Measurements from ENCODE around the gene BBS7. TPM values are rescaled to one million over a fixed set of nuclear protein-coding genes. Genes with fewer than 3 reads are reported as not detected.

The BBS7 gene
- total and polyA plus RNA-seq, 10 of the 15 experiments (the other 5 are each of a cell fraction or from before 2014, with no cell fraction given) = 5.2 to 15.2 (median 9.0) TPM

DNA sequence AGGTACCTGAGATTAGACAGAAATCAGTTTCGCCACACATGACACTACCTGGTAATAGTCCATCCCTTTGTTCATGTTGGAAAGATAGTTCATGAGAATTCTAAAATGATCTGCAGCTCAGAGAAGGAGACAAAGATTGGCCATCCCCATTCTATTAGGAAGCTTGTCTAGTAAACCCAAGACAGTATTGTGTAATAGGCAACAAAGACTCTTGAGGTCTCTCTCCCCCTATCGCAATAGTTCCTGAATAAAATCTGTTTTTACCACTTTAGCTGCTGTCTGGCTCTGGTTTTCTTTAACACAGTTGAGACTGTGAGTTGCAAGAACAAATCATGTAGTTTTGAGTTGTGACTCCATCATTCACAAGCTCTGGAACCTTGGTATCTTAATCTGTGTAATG lies 14.8 kb upstream of the BBS7 start:
- intact Hi-C loops (cut with micrococcal nuclease; ENCODE audit: unreplicated experiment) = no loop called here
- DNase-seq (ENCODE audit: low read depth, low spot score) (no peak), ATAC-seq (no peak), FAIRE-seq (no peak)
- H3K4me1 ChIP-seq (ENCODE audit: control insufficient read depth, insufficient read depth, low read length) = no peaks in the 10 kb centered on the region
- no peaks in the 10 kb centered on the region for H3K27me3 ChIP-seq (replicated peaks in 1 of 2; ENCODE audit: control insufficient read depth in 2 of 2, insufficient read depth in 2 of 2, low read length in 1 of 2)
- CTCF ChIA-PET = interaction anchor here (2.5 kb wide), 1 partner anchor 15 kb away, joined by 15 read pairs; no protein-coding TSS in a partner anchor
- no peaks in the 10 kb centered on the region for H3K36me3 ChIP-seq (ENCODE audit: control insufficient read depth in 2 of 2, insufficient read depth in 2 of 2, low read length in 1 of 2)
- H2AFZ ChIP-seq (ENCODE audit: control insufficient read depth, low read depth, low read length) = no peak overlapping the region
- WGBS (ENCODE audit: insufficient coverage, insufficient replicate concordance, low lambda C conversion rate, missing lambda C conversion rate) = 74% methylated on average over 2 of the region's 2 CpGs
- POLR2A ChIA-PET = no interaction called here
- BruUV-seq (replicated peaks) = no TSS peak
- no peak overlapping the region for H3K4me2 ChIP-seq (ENCODE audit: control insufficient read depth, insufficient read depth)
- no peak overlapping the region for H3K27ac ChIP-seq (ENCODE audit: control insufficient read depth, insufficient read depth)
- no peaks in the 10 kb centered on the region for H3K9me3 ChIP-seq (replicated peaks; ENCODE audit: control insufficient read depth, insufficient read depth, low read length)
- no peak overlapping the region for H3K9ac ChIP-seq (ENCODE audit: control insufficient read depth, insufficient read depth, low read length)
- H3K4me3 ChIP-seq = no peak overlapping the region
- H4K20me1 ChIP-seq (ENCODE audit: control insufficient read depth, insufficient read depth) = no peaks in the 10 kb centered on the region
- H3K79me2 ChIP-seq (ENCODE audit: control insufficient read depth, insufficient read depth, low read length) = no peaks in the 10 kb centered on the region
- SMC1A ChIA-PET (ENCODE audit: uncharacterized antibody, unreplicated experiment) = no interaction called here
- RAD21 ChIA-PET (ENCODE audit: unreplicated experiment) = interaction anchor here (0.5 kb wide), 1 partner anchor 10 kb away, joined by 4 read pairs; no protein-coding TSS in a partner anchor
- in situ Hi-C loops (cut with MboI) = no loop called here
- TF ChIP-seq, protein P1, sequence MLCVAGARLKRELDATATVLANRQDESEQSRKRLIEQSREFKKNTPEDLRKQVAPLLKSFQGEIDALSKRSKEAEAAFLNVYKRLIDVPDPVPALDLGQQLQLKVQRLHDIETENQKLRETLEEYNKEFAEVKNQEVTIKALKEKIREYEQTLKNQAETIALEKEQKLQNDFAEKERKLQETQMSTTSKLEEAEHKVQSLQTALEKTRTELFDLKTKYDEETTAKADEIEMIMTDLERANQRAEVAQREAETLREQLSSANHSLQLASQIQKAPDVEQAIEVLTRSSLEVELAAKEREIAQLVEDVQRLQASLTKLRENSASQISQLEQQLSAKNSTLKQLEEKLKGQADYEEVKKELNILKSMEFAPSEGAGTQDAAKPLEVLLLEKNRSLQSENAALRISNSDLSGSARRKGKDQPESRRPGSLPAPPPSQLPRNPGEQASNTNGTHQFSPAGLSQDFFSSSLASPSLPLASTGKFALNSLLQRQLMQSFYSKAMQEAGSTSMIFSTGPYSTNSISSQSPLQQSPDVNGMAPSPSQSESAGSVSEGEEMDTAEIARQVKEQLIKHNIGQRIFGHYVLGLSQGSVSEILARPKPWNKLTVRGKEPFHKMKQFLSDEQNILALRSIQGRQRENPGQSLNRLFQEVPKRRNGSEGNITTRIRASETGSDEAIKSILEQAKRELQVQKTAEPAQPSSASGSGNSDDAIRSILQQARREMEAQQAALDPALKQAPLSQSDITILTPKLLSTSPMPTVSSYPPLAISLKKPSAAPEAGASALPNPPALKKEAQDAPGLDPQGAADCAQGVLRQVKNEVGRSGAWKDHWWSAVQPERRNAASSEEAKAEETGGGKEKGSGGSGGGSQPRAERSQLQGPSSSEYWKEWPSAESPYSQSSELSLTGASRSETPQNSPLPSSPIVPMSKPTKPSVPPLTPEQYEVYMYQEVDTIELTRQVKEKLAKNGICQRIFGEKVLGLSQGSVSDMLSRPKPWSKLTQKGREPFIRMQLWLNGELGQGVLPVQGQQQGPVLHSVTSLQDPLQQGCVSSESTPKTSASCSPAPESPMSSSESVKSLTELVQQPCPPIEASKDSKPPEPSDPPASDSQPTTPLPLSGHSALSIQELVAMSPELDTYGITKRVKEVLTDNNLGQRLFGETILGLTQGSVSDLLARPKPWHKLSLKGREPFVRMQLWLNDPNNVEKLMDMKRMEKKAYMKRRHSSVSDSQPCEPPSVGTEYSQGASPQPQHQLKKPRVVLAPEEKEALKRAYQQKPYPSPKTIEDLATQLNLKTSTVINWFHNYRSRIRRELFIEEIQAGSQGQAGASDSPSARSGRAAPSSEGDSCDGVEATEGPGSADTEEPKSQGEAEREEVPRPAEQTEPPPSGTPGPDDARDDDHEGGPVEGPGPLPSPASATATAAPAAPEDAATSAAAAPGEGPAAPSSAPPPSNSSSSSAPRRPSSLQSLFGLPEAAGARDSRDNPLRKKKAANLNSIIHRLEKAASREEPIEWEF (IDR thresholded peaks at IDR 0.05; ENCODE audit: insufficient replicate concordance, low read depth, low read length) = no peak
- TF ChIP-seq TCF3 (IDR thresholded peaks at IDR 0.05; ENCODE audit: borderline replicate concordance, insufficient read depth, low read depth, low read length) (no peak), IKZF2 (IDR thresholded peaks at IDR 0.05) (no peak), GATAD2B (conservative IDR thresholded peaks at IDR 0.05; ENCODE audit: low read depth) (no peak), WRNIP1 (IDR thresholded peaks at IDR 0.05; ENCODE audit: borderline replicate concordance, low read depth, low read length) (no peak), LARP7 (IDR thresholded peaks at IDR 0.05) (no peak), CHD4 (IDR thresholded peaks at IDR 0.05) (no peak), POLR2A (IDR thresholded peaks at IDR 0.05; ENCODE audit: low read depth, low read length) (no peak), HDAC6 (IDR thresholded peaks at IDR 0.05; ENCODE audit: unreplicated experiment) (no peak), MEF2A (IDR thresholded peaks at IDR 0.05; ENCODE audit: insufficient read depth, low read depth, low read length) (no peak)
- TF ChIP-seq, protein P2, sequence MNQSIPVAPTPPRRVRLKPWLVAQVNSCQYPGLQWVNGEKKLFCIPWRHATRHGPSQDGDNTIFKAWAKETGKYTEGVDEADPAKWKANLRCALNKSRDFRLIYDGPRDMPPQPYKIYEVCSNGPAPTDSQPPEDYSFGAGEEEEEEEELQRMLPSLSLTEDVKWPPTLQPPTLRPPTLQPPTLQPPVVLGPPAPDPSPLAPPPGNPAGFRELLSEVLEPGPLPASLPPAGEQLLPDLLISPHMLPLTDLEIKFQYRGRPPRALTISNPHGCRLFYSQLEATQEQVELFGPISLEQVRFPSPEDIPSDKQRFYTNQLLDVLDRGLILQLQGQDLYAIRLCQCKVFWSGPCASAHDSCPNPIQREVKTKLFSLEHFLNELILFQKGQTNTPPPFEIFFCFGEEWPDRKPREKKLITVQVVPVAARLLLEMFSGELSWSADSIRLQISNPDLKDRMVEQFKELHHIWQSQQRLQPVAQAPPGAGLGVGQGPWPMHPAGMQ (IDR thresholded peaks at IDR 0.05; ENCODE audit: borderline replicate concordance) = no peak
- TF ChIP-seq, protein P3, sequence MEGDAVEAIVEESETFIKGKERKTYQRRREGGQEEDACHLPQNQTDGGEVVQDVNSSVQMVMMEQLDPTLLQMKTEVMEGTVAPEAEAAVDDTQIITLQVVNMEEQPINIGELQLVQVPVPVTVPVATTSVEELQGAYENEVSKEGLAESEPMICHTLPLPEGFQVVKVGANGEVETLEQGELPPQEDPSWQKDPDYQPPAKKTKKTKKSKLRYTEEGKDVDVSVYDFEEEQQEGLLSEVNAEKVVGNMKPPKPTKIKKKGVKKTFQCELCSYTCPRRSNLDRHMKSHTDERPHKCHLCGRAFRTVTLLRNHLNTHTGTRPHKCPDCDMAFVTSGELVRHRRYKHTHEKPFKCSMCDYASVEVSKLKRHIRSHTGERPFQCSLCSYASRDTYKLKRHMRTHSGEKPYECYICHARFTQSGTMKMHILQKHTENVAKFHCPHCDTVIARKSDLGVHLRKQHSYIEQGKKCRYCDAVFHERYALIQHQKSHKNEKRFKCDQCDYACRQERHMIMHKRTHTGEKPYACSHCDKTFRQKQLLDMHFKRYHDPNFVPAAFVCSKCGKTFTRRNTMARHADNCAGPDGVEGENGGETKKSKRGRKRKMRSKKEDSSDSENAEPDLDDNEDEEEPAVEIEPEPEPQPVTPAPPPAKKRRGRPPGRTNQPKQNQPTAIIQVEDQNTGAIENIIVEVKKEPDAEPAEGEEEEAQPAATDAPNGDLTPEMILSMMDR (IDR thresholded peaks at IDR 0.05 in 2 of 3, conservative IDR thresholded peaks at IDR 0.05 in 1 of 3; ENCODE audit: control insufficient read depth in 2 of 3, extremely low read depth in 1 of 3, insufficient read depth in 1 of 3, low read depth in 3 of 3, low read length in 3 of 3) = no peak
- TF ChIP-seq, protein P4, sequence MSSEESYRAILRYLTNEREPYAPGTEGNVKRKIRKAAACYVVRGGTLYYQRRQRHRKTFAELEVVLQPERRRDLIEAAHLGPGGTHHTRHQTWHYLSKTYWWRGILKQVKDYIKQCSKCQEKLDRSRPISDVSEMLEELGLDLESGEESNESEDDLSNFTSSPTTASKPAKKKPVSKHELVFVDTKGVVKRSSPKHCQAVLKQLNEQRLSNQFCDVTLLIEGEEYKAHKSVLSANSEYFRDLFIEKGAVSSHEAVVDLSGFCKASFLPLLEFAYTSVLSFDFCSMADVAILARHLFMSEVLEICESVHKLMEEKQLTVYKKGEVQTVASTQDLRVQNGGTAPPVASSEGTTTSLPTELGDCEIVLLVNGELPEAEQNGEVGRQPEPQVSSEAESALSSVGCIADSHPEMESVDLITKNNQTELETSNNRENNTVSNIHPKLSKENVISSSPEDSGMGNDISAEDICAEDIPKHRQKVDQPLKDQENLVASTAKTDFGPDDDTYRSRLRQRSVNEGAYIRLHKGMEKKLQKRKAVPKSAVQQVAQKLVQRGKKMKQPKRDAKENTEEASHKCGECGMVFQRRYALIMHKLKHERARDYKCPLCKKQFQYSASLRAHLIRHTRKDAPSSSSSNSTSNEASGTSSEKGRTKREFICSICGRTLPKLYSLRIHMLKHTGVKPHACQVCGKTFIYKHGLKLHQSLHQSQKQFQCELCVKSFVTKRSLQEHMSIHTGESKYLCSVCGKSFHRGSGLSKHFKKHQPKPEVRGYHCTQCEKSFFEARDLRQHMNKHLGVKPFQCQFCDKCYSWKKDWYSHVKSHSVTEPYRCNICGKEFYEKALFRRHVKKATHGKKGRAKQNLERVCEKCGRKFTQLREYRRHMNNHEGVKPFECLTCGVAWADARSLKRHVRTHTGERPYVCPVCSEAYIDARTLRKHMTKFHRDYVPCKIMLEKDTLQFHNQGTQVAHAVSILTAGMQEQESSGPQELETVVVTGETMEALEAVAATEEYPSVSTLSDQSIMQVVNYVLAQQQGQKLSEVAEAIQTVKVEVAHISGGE (CRISPR knock-in tag; IDR thresholded peaks at IDR 0.05) = no peak
